ENCODE measurements around the gene PCDHGA5.
"Not testable (repeated sequence)": the region's sequence is repeated elsewhere in the genome, so short reads cannot be mapped to it uniquely, and the experiment has no call there.

Gene PCDHGA5

GRCh38 chr5:141354900-141355469 lies 9.0 kb upstream of the PCDHGA5 start, which contains the start of gene PCDHGA4:
Gene PCDHGA4, plus strand, starts transcription at chr5:141355021. Its CDS starts 87 bp downstream, at chr5:141355108.
- no peak for DNase-seq

GRCh38 chr5:141355641-141356040 lies 8.3 kb upstream of the PCDHGA5 start:
- no peak for DNase-seq

- DNase-seq, result no peak
These were observed 7.8 kb upstream of the PCDHGA5 start for GRCh38 chr5:141356133-141356532.

- no peak for DNase-seq
These were observed 7.0 kb upstream of the PCDHGA5 start for GRCh38 chr5:141356950-141357349.

- DNase-seq, result no peak
These were observed 4.1 kb upstream of the PCDHGA5 start, which contains the start of gene PCDHGB2 for GRCh38 chr5:141359790-141360426. Gene PCDHGB2, plus strand, starts transcription at chr5:141359994. Its CDS starts 142 bp downstream, at chr5:141360136.

- no peak for DNase-seq
These were observed 3.3 kb upstream of the PCDHGA5 start for GRCh38 chr5:141360685-141361084.

- no peak for DNase-seq
These were observed 1.2 kb upstream of the PCDHGA5 start for GRCh38 chr5:141362719-141363118.

GRCh38 chr5:141366016-141366896 lies 2.3 kb downstream of the PCDHGA5 start:
- DNase-seq, result no peak

GRCh38 chr5:141369994-141370848 lies 6.3 kb downstream of the PCDHGA5 start, which contains the start of gene PCDHGB3:
Gene PCDHGB3, plus strand, starts transcription at chr5:141370242. Its CDS starts 153 bp downstream, at chr5:141370395.
- no peak for DNase-seq

GRCh38 chr5:141371572-141372475 lies 7.9 kb downstream of the PCDHGA5 start:
- no peak for DNase-seq

GRCh38 chr5:141373673-141374317 lies 9.8 kb downstream of the PCDHGA5 start, which contains the start of gene PCDHGA6:
Gene PCDHGA6, plus strand, starts transcription at chr5:141373891. Its CDS starts 193 bp downstream, at chr5:141374084.
- no peak for DNase-seq

GRCh38 chr5:141374627-141375026 lies 10.7 kb downstream of the PCDHGA5 start:
- DNase-seq, result no peak

GRCh38 chr5:141375444-141376155 lies 11.6 kb downstream of the PCDHGA5 start:
- not testable (repeated sequence) for DNase-seq

- DNase-seq, result no peak
These were observed 18.7 kb downstream of the PCDHGA5 start, which contains the start of gene PCDHGA7 for GRCh38 chr5:141382469-141383294. Gene PCDHGA7, plus strand, starts transcription at chr5:141382742. Its CDS starts 158 bp downstream, at chr5:141382900.

- no peak for DNase-seq
These were observed 19.4 kb downstream of the PCDHGA5 start for GRCh38 chr5:141383345-141383744.

GRCh38 chr5:141384471-141385267 lies 20.7 kb downstream of the PCDHGA5 start:
- DNase-seq, result no peak

GRCh38 chr5:141387557-141388311 lies 23.8 kb downstream of the PCDHGA5 start, which contains the start of gene PCDHGB4:
Gene PCDHGB4, plus strand, starts transcription at chr5:141387698. Its CDS starts 187 bp downstream, at chr5:141387885.
- not testable (repeated sequence) for DNase-seq

Measured in DMS153 (cell line).